Ectodermal cell (in vitro differentiated cells): Measurements from ENCODE around the gene ZBTB5.
"Not testable (repeated sequence)": the region's sequence is repeated elsewhere in the genome, so short reads cannot be mapped to it uniquely, and the experiment has no call there.

Source experiments
- H3K27ac ChIP-seq: 2 replicates; pipeline ENCODE4 v1.7.0; 2013; ENCODE audit warnings: mild to moderate bottlenecking, low read depth, low read length; ENCODE audit not compliant: insufficient read depth, poor library complexity, severe bottlenecking
- H3K27me3 ChIP-seq: 2 replicates; pipeline ENCODE4 v1.7.0; 2013; ENCODE audit warnings: mild to moderate bottlenecking, low read length; ENCODE audit not compliant: insufficient read depth, control insufficient read depth, poor library complexity, severe bottlenecking
- H3K36me3 ChIP-seq: one replicate; pipeline ENCODE4 v1.7.0; 2013; ENCODE audit warnings: low read length; ENCODE audit not compliant: control insufficient read depth, insufficient read depth
- H3K4me1 ChIP-seq: one replicate; pipeline ENCODE4 v1.7.0; 2013; ENCODE audit warnings: low read length; ENCODE audit not compliant: control insufficient read depth, insufficient read depth
- H3K4me3 ChIP-seq: 2 replicates; pipeline ENCODE4 v1.7.0; 2013; ENCODE audit warnings: low read depth, low read length, control low read depth; ENCODE audit not compliant: insufficient read depth
- H3K9me3 ChIP-seq: 2 replicates; pipeline ENCODE4 v1.7.0; 2013; ENCODE audit warnings: mild to moderate bottlenecking, low read length, moderate library complexity; ENCODE audit not compliant: control insufficient read depth
- WGBS, 2 experiments: methylation state at CpG; one replicate each; pipeline ENCODE4 v1.1.7; 2013; ENCODE audit warnings: missing lambda C conversion rate in 2 of 2; 5-methylcytosine and 5-hydroxymethylcytosine counted together

The ZBTB5 gene

GRCh38 chr9:37426846-37427245 is 38.4 kb downstream of the ZBTB5 start:
- Histone ChIP-seq H3K4me1 (peaks cover 34% of the 10 kb centered on the region), H3K9me3 (no peaks in the 10 kb centered on the region), H3K27ac (no peak overlapping the region), H3K36me3 (peaks cover 26% of the 10 kb centered on the region), H3K27me3 (no peaks in the 10 kb centered on the region), H3K4me3 (no peak overlapping the region)
- 96 to 97% methylated on average over 6 of the region's 6 CpGs for WGBS, 2 experiments

GRCh38 chr9:37426431-37426830 is 38.8 kb downstream of the ZBTB5 start:
- H3K27me3 ChIP-seq, H3K4me3 ChIP-seq, H3K27ac ChIP-seq, H3K9me3 ChIP-seq: not testable (repeated sequence)
- H3K36me3 ChIP-seq: peaks cover 26% of the 10 kb centered on the region
- 94 to 96% methylated on average over 15 of the region's 15 CpGs for WGBS, 2 experiments
- H3K4me1 ChIP-seq: peaks cover 36% of the 10 kb centered on the region

- Histone ChIP-seq H3K4me1 (peaks cover 36% of the 10 kb centered on the region), H3K27ac (no peak overlapping the region), H3K4me3 (no peak overlapping the region), H3K27me3 (no peaks in the 10 kb centered on the region), H3K36me3 (peaks cover 25% of the 10 kb centered on the region), H3K9me3 (no peaks in the 10 kb centered on the region)
- WGBS, 2 experiments: 81 to 82% methylated on average over 11 of the region's 11 CpGs
These were observed 39.9 kb downstream of the ZBTB5 start for GRCh38 chr9:37425298-37425752.

GRCh38 chr9:37424686-37425297 is 40.5 kb downstream of the ZBTB5 start:
- no peak overlapping the region for H3K4me3 ChIP-seq
- 83 to 85% methylated on average over 18 of the region's 18 CpGs for WGBS, 2 experiments

DNA sequence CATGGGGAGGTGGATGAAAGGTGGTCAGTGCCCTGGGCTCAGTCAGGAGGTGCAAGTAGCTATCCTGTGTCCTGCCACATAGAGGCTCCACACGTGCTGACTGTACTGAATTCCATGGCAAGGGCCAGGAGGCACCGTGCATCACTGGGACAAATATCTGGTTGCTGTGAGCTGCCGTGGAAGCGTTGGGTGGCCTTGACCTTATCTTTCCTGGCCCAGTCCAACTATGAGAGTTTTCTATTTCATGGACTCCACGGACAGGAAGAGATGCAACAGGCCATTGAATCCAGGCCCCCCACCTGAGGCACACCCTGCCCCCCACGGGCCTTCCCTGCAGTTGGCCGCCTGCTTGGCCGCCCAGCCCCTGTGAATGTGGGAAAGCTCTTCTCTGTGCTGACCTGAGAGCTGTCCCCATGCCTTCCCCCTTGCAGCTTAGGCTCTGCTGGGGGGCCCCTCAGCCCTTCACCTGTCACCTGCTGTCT is 41.0 kb downstream of the ZBTB5 start:
- no peak overlapping the region for H3K4me3 ChIP-seq
- peaks cover 22% of the 10 kb centered on the region for H3K36me3 ChIP-seq
- H3K4me1 ChIP-seq: peaks cover 26% of the 10 kb centered on the region
- no peak overlapping the region for H3K27ac ChIP-seq
- no peaks in the 10 kb centered on the region for H3K9me3 ChIP-seq
- 81 to 84% methylated on average over 8 of the region's 8 CpGs for WGBS, 2 experiments
- H3K27me3 ChIP-seq: no peaks in the 10 kb centered on the region

More at GRCh38 chr9:37424686-37425297, 40.5 kb downstream of the ZBTB5 start:
- peaks cover 22% of the 10 kb centered on the region for H3K36me3 ChIP-seq
- no peaks in the 10 kb centered on the region for H3K9me3 ChIP-seq
- H3K27ac ChIP-seq: no peak overlapping the region
- H3K27me3 ChIP-seq: no peaks in the 10 kb centered on the region
- peaks cover 31% of the 10 kb centered on the region for H3K4me1 ChIP-seq

GRCh38 chr9:37423508-37423907 is 41.7 kb downstream of the ZBTB5 start:
- WGBS, 2 experiments: 91% methylated on average over 2 of the region's 2 CpGs
- H3K27ac ChIP-seq: no peak overlapping the region
- H3K4me1 ChIP-seq: peaks cover 26% of the 10 kb centered on the region
- H3K4me3 ChIP-seq: peak overlapping the region; percentile 89
- H3K36me3 ChIP-seq: peaks cover 22% of the 10 kb centered on the region
- H3K9me3 ChIP-seq: no peaks in the 10 kb centered on the region
- H3K27me3 ChIP-seq: no peaks in the 10 kb centered on the region

GRCh38 chr9:37422289-37423104 is 42.8 kb downstream of the ZBTB5 start, which contains the start of gene GRHPR:
GRHPR (plus strand) TSS chr9:37422696; CDS start chr9:37422751, 55 bp downstream.
- Histone ChIP-seq H3K27ac (no peak within 1 kb of the TSS), H3K4me1 (peaks cover 26% of the 10 kb centered on the region), H3K36me3 (peaks cover 16% of the 10 kb centered on the region), H3K4me3 (peak within 1 kb of the TSS; percentile 89), H3K9me3 (no peaks in the 10 kb centered on the region), H3K27me3 (no peaks in the 10 kb centered on the region)
- WGBS, 2 experiments: 1 to 2% methylated on average over 56 of the region's 56 CpGs

DNA sequence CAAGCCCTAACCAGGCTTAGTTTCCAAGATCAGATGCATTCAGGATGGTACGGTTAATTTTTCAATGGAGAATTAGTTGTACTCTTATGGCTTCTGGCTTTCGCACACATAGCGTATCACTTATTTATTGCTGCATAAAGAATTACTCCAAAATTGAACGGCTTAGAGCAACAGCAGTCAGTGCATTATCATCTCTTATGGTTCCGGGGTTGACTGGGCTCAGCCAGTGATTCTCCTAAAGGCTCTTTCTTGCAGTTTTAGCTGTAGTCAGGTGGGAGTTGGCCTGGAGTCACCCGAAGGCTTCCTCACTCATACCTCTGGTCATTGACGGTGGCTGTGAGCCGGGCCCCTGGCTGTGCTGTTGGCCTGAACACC is 43.3 kb downstream of the ZBTB5 start:
- H3K9me3 ChIP-seq: no peaks in the 10 kb centered on the region
- 71 to 76% methylated on average over 8 of the region's 8 CpGs for WGBS, 2 experiments
- H3K27me3 ChIP-seq: no peaks in the 10 kb centered on the region
- peaks cover 27% of the 10 kb centered on the region for H3K4me1 ChIP-seq
- peak overlapping the region; percentile 89 for H3K4me3 ChIP-seq
- peaks cover 11% of the 10 kb centered on the region for H3K36me3 ChIP-seq
- H3K27ac ChIP-seq: no peak overlapping the region

- H3K9me3 ChIP-seq: no peaks in the 10 kb centered on the region
- H3K4me3 ChIP-seq: no peak overlapping the region
- H3K4me1 ChIP-seq: peaks cover 37% of the 10 kb centered on the region
- no peaks in the 10 kb centered on the region for H3K36me3 ChIP-seq
- no peaks in the 10 kb centered on the region for H3K27me3 ChIP-seq
- 92 to 93% methylated on average over 12 of the region's 12 CpGs for WGBS, 2 experiments
- no peak overlapping the region for H3K27ac ChIP-seq
These were observed 44.7 kb downstream of the ZBTB5 start for GRCh38 chr9:37420271-37421215.
